ENCODE measurements around the gene ZNF43. TPM values are rescaled to one million over a fixed set of nuclear protein-coding genes. Genes with fewer than 3 reads are reported as not detected.
A peak's percentile ranks its signal among the peaks of the same experiment; 100 is the strongest.

ZNF43 gene
- total RNA-seq, 2 donors from 2014 or later = 60.6 to 72.7 TPM

GRCh38 chr19:21856773-21857514, 21.0 kb upstream of the ZNF43 start:
- DNase-seq = no peak
- H3K4me3 Mint-ChIP-seq = no peak overlapping the region

GRCh38 chr19:21851596-21852345, 15.8 kb upstream of the ZNF43 start:
- peak overlapping the region; percentile 99 for H3K27ac ChIP-seq (ENCODE audit: low read depth, low read length)
- H3K9me3 ChIP-seq (ENCODE audit: control insufficient read depth, low read length) = peaks cover 21% of the 10 kb centered on the region
- H3K27me3 Mint-ChIP-seq (ENCODE audit: insufficient read depth) = no peaks in the 10 kb centered on the region
- H3K4me3 Mint-ChIP-seq = peak overlapping the region; percentile 92
- H3K4me1 Mint-ChIP-seq = peaks cover 10% of the 10 kb centered on the region
- DNase-seq = peak; percentile 98
- peak overlapping the region; percentile 99 for H3K9ac ChIP-seq (ENCODE audit: extremely low read depth, low read length, poor library complexity, severe bottlenecking)
- H3K27ac Mint-ChIP-seq = peak overlapping the region; percentile 99
- peak overlapping the region; percentile 86 for H3K4me3 ChIP-seq (ENCODE audit: low read length)
- 0% methylated on average over 16 to 44 of the region's 44 CpGs for WGBS, 2 experiments (ENCODE audit: insufficient coverage in 1 of 2, insufficient read length in 1 of 2)
- peaks cover 35% of the 10 kb centered on the region for H3K36me3 ChIP-seq (ENCODE audit: control insufficient read depth, insufficient read depth, low read length)
- TF ChIP-seq CTCF (conservative IDR thresholded peaks at IDR 0.05) = no peak
- H3K9me3 Mint-ChIP-seq = peaks cover 38% of the 10 kb centered on the region
- no peaks in the 10 kb centered on the region for H3K27me3 ChIP-seq (ENCODE audit: control insufficient read depth, insufficient read depth, low read length, poor library complexity, severe bottlenecking)
- H3K36me3 Mint-ChIP-seq (ENCODE audit: low read depth) = peaks cover 38% of the 10 kb centered on the region
- H3K4me1 ChIP-seq (ENCODE audit: control insufficient read depth, insufficient read depth, low read length) = no peaks in the 10 kb centered on the region

More at GRCh38 chr19:21856773-21857514, 21.0 kb upstream of the ZNF43 start:
- WGBS, 2 experiments (ENCODE audit: insufficient coverage in 1 of 2, insufficient read length in 1 of 2) = 72 to 82% methylated on average over 8 to 9 of the region's 9 CpGs
- no peaks in the 10 kb centered on the region for H3K27me3 ChIP-seq (ENCODE audit: control insufficient read depth, insufficient read depth, low read length, poor library complexity, severe bottlenecking)
- Mint-ChIP-seq H3K27ac (no peak overlapping the region), H3K36me3 (ENCODE audit: low read depth) (no peaks in the 10 kb centered on the region), H3K4me1 (no peaks in the 10 kb centered on the region), H3K9me3 (peaks cover 44% of the 10 kb centered on the region), H3K27me3 (ENCODE audit: insufficient read depth) (no peaks in the 10 kb centered on the region)
- H3K36me3 ChIP-seq (ENCODE audit: control insufficient read depth, insufficient read depth, low read length) = no peaks in the 10 kb centered on the region
- peak overlapping the region; percentile 45 for H3K4me3 ChIP-seq (ENCODE audit: low read length)
- H3K4me1 ChIP-seq (ENCODE audit: control insufficient read depth, insufficient read depth, low read length) = no peaks in the 10 kb centered on the region
- H3K9ac ChIP-seq (ENCODE audit: extremely low read depth, low read length, poor library complexity, severe bottlenecking) = no peak overlapping the region
- H3K27ac ChIP-seq (ENCODE audit: low read depth, low read length) = no peak overlapping the region
- TF ChIP-seq CTCF (conservative IDR thresholded peaks at IDR 0.05) = no peak
- H3K9me3 ChIP-seq (ENCODE audit: control insufficient read depth, low read length) = peaks cover 53% of the 10 kb centered on the region

DNA sequence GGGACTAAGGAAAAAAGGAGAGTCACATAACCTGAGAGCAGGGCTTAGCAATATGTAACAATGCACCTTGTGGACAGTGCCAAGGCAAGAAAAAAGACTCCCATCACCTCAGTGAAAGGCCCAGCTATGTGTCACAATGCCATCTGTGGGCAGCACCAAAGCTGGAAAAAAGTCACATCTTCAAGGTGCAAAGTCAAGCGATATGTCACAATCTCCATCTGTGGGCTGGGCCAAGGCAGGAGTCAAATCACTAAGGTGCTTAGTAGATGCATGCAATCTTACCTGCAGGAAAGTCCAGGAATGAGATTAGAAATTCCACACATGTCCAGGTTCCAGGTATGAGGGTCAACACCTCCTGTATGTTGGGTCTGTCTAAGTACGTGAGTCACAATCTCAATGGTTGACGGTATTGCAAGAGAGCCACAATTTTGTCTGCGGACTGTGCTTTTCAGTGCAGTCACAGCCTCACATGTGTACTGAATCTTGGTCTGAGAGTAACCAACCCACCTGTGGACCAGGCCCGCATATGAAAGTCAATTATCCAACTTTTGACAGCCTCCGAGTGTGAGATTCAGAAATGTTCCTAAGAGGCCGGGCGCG, 14.8 kb upstream of the ZNF43 start:
- Histone ChIP-seq H3K9ac (ENCODE audit: extremely low read depth, low read length, poor library complexity, severe bottlenecking) (peak overlapping the region; percentile 99), H3K27me3 (ENCODE audit: control insufficient read depth, insufficient read depth, low read length, poor library complexity, severe bottlenecking) (no peaks in the 10 kb centered on the region), H3K9me3 (ENCODE audit: control insufficient read depth, low read length) (peaks cover 15% of the 10 kb centered on the region), H3K36me3 (ENCODE audit: control insufficient read depth, insufficient read depth, low read length) (peaks cover 46% of the 10 kb centered on the region), H3K4me1 (ENCODE audit: control insufficient read depth, insufficient read depth, low read length) (no peaks in the 10 kb centered on the region), H3K27ac (ENCODE audit: low read depth, low read length) (no peak overlapping the region), H3K4me3 (ENCODE audit: low read length) (peak overlapping the region; percentile 86)
- Mint-ChIP-seq H3K27me3 (ENCODE audit: insufficient read depth) (no peaks in the 10 kb centered on the region), H3K4me3 (peak overlapping the region; percentile 92), H3K27ac (peak overlapping the region; percentile 55), H3K4me1 (peaks cover 10% of the 10 kb centered on the region), H3K36me3 (ENCODE audit: low read depth) (peaks cover 47% of the 10 kb centered on the region), H3K9me3 (peaks cover 28% of the 10 kb centered on the region)
- no peak for TF ChIP-seq CTCF (conservative IDR thresholded peaks at IDR 0.05)
- WGBS, 2 experiments (ENCODE audit: insufficient coverage in 1 of 2, insufficient read length in 1 of 2) = 42 to 53% methylated on average over 6 to 9 of the region's 9 CpGs
- no peak for DNase-seq

Measured in endodermal cell (in vitro differentiated cells).